OCI-LY3 (cell line): ENCODE data around the gene CFAP43.

ENCODE experiments used
- CTCF ChIP-seq: fragments of 200-600, 300-600 bp; sonication (generic); IDR thresholded peaks from 2 replicates; pipeline ENCODE4 v1.5.1; 2014; ENCODE audit warnings: antibody characterized with exemption, low read length, low read depth
- EZH2phosphoT487 ChIP-seq: fragments of 200-600 bp; shearing (Covaris generic); IDR thresholded peaks from 2 replicates; pipeline ENCODE4 v1.6.1; 2018; ENCODE audit warnings: antibody characterized with exemption, mixed run types, low read depth

- peak; percentile 43 for TF ChIP-seq CTCF
- TF ChIP-seq EZH2phosphoT487: no peak
These were observed 92.9 kb downstream of the CFAP43 start for GRCh38 chr10:104139221-104139620.
